Glutamatergic neuron (in vitro differentiated cells): Measurements from ENCODE around the gene LARGE2. TPM values are rescaled to one million over a fixed set of nuclear protein-coding genes. Genes with fewer than 3 reads are reported as not detected.

Source experiments
- DNase-seq: peaks from one replicate; pipeline ENCODE4 v3.0.0; 2022
- H3K27ac Mint-ChIP-seq: one replicate; pipeline ENCODE4 v1.8.0; 2020; ENCODE audit warnings: mild to moderate bottlenecking, mixed read lengths, inconsistent platforms; ENCODE audit not compliant: unreplicated experiment
- H3K27me3 Mint-ChIP-seq: one replicate; pipeline ENCODE4 v1.8.0; 2020; ENCODE audit warnings: mild to moderate bottlenecking, moderate library complexity, mixed read lengths, inconsistent platforms; ENCODE audit not compliant: unreplicated experiment
- H3K36me3 Mint-ChIP-seq: one replicate; pipeline ENCODE4 v1.8.0; 2020; ENCODE audit warnings: mild to moderate bottlenecking, mixed read lengths, inconsistent platforms; ENCODE audit not compliant: unreplicated experiment
- H3K4me1 Mint-ChIP-seq: one replicate; pipeline ENCODE4 v1.8.0; 2020; ENCODE audit warnings: mild to moderate bottlenecking, low read depth, mixed read lengths, inconsistent platforms; ENCODE audit not compliant: unreplicated experiment
- H3K4me3 Mint-ChIP-seq: one replicate; pipeline ENCODE4 v1.8.0; 2020; ENCODE audit warnings: mild to moderate bottlenecking, mixed read lengths, inconsistent platforms; ENCODE audit not compliant: unreplicated experiment
- H3K9me3 Mint-ChIP-seq: one replicate; pipeline ENCODE4 v1.8.0; 2020; ENCODE audit warnings: mild to moderate bottlenecking, moderate library complexity, mixed read lengths, inconsistent platforms; ENCODE audit not compliant: unreplicated experiment
- total RNA-seq: library from RNA; stranded (reverse); fragmentation: NEBNext Ultra II Directional; extraction: Animal tissue kit (Norgen Biotek cat#: 25700); gene quantifications from one replicate; pipeline ENCODE4 v1.2.1, GENCODE V29; 2021; ENCODE audit not compliant: unreplicated experiment
- TF ChIP-seq, protein P1 (sequence below): fragments of 200-600 bp; sonication (generic); IDR thresholded peaks from one replicate; pipeline ENCODE4 v1.5.0; 2021; ENCODE audit not compliant: partially characterized antibody, unreplicated experiment

The LARGE2 gene
- total RNA-seq, 1 donor from 2014 or later = 3.0 TPM

DNA sequence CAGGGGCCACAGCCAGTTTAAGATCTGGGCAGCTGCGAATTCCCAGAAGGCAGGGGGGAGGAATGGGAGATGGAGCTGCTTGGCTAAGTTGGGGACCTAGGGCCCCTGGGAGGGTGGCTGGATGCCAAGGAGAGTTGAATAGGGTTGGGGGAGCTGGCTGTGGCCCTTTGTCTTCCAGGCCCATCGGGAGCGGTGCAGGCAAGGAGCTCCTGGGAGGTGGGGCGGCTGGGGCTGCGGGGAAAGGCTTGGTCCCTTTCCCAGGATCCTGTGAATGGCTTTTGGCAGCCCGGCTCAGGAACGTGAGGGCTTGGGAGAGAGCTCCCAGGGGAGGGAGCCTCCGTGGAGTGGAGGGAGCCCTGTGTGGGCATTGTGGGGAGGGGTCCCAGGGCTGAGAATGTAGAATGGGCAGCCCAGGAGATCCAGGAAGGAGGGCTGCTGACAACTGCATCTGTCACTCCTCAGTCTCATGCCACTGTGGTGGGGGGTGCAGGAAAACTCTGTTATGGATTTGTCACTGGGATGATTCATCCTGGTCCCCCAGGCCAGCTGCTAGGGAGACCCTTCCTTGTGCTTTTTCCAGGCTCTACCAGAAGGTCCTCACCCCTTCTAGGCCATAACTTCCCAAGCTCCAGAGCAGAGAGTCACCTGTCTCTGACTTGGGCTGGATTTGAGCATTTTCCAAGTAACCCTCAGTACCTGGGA, 21.4 kb upstream of the LARGE2 start:
- Mint-ChIP-seq H3K4me1 (peaks cover 31% of the 10 kb centered on the region), H3K27ac (peak overlapping the region; percentile 83), H3K4me3 (peak overlapping the region; percentile 96), H3K9me3 (peaks cover 10% of the 10 kb centered on the region), H3K36me3 (no peaks in the 10 kb centered on the region), H3K27me3 (peaks cover 20% of the 10 kb centered on the region)
- TF ChIP-seq, protein P1, sequence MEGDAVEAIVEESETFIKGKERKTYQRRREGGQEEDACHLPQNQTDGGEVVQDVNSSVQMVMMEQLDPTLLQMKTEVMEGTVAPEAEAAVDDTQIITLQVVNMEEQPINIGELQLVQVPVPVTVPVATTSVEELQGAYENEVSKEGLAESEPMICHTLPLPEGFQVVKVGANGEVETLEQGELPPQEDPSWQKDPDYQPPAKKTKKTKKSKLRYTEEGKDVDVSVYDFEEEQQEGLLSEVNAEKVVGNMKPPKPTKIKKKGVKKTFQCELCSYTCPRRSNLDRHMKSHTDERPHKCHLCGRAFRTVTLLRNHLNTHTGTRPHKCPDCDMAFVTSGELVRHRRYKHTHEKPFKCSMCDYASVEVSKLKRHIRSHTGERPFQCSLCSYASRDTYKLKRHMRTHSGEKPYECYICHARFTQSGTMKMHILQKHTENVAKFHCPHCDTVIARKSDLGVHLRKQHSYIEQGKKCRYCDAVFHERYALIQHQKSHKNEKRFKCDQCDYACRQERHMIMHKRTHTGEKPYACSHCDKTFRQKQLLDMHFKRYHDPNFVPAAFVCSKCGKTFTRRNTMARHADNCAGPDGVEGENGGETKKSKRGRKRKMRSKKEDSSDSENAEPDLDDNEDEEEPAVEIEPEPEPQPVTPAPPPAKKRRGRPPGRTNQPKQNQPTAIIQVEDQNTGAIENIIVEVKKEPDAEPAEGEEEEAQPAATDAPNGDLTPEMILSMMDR = no peak
- DNase-seq = peak; percentile 26

GRCh38 chr11:45901626-45902025, 20.8 kb upstream of the LARGE2 start:
- H3K9me3 Mint-ChIP-seq = peaks cover 11% of the 10 kb centered on the region
- H3K27ac Mint-ChIP-seq = peak overlapping the region; percentile 12
- DNase-seq = no peak
- H3K4me1 Mint-ChIP-seq = peaks cover 34% of the 10 kb centered on the region
- TF ChIP-seq, protein P1 = no peak
- H3K36me3 Mint-ChIP-seq = no peaks in the 10 kb centered on the region
- H3K4me3 Mint-ChIP-seq = peak overlapping the region; percentile 96
- peaks cover 22% of the 10 kb centered on the region for H3K27me3 Mint-ChIP-seq

GRCh38 chr11:45902452-45903380, 19.7 kb upstream of the LARGE2 start:
- H3K9me3 Mint-ChIP-seq = peaks cover 14% of the 10 kb centered on the region
- no peak overlapping the region for H3K4me3 Mint-ChIP-seq
- peaks cover 21% of the 10 kb centered on the region for H3K27me3 Mint-ChIP-seq
- H3K36me3 Mint-ChIP-seq = no peaks in the 10 kb centered on the region
- TF ChIP-seq, protein P1 = no peak
- no peak overlapping the region for H3K27ac Mint-ChIP-seq
- peaks cover 29% of the 10 kb centered on the region for H3K4me1 Mint-ChIP-seq
- DNase-seq = no peak

DNA sequence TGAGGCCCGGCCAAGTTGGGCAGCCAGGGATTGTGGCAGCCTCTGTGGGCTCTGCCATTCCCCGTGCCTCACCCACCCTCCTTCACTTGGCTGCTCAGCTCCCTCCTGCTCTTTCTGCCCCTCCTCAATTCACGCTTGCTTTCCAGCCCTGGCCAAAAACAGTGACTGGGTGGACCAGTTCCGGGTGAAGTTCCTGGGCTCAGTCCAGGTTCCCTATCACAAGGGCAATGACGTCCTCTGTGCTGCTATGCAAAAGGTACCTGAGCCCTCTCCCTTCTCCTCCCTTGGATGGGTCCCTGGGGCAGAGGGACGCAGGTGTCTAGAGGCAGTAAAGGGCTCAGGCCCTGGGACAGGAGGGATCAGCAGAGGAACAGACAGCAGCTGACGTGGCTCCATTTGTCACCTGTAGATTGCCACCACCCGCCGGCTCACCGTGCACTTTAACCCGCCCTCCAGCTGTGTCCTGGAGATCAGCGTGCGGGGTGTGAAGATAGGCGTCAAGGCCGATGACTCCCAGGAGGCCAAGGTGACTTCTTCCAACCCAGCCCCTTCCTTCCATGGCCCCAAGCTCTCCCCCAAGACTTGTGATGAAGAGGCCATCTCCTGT, 18.0 kb upstream of the LARGE2 start:
- peaks cover 5% of the 10 kb centered on the region for H3K36me3 Mint-ChIP-seq
- TF ChIP-seq, protein P1 = no peak
- H3K27ac Mint-ChIP-seq = peak overlapping the region; percentile 55
- no peak overlapping the region for H3K4me3 Mint-ChIP-seq
- peaks cover 12% of the 10 kb centered on the region for H3K9me3 Mint-ChIP-seq
- H3K27me3 Mint-ChIP-seq = peaks cover 29% of the 10 kb centered on the region
- peaks cover 21% of the 10 kb centered on the region for H3K4me1 Mint-ChIP-seq
- DNase-seq = no peak
